ENCODE data around the gene GNAI1.
"Not testable (repeated sequence)": the region's sequence is repeated elsewhere in the genome, so short reads cannot be mapped to it uniquely, and the experiment has no call there.

Gene GNAI1

DNA sequence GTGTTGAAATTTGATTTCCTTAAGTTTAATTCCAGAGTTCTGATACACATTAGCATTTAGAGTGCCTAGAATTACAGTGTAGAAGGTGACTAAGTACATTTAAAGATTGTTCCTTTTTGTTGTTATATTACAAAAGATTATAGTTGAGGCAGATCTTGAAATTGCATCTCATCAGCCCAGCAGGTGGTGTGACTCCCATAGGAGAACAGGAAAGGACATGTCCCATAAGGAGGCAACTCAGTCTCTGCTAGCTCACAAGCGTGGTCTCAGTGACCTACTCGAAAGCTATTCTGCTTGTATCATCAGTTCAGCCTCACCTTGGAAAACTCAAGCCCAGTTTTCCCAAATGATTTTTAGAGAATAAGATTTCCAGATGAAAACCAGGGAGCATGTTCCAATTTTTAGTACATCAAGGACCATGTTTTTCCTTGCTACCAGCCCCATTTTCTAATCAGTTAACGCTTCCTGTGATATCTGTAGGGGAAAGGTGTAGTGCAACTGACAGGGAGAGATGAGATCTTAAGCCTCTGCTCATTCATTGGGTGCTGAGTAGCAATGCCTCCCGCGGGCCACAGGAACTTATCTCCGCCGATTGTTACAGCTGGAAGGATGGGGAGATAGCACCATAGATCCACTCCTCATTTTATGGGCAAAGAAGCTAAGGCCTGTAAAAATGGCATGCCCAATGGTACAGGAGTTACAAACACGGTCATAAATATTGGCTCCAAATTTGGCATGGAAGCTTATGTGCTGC, 1.1 kb upstream of the GNAI1 start:
- no peak for DNase-seq

DNA sequence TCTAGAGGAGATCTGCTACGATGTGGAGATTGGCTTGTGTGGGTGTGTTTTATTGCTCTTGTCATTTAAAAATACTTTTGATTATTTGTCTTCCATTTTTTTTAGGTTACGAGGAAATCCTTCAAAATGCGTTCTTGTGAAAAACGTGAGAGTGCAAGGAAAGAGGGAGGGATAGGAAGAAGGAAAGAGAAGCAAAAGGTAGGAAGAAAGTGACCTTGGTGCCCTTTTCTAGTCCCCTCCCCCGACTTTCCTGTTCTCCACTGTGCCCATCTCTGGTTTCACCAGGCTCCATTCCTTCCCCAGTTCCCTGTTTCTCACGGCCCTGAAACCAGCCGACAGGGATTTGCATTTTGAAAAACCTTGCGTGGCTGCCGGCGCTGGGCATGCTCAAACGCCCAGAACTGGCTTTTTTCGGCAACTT, 506 bp upstream of the GNAI1 start:
- no peak for DNase-seq

DNA sequence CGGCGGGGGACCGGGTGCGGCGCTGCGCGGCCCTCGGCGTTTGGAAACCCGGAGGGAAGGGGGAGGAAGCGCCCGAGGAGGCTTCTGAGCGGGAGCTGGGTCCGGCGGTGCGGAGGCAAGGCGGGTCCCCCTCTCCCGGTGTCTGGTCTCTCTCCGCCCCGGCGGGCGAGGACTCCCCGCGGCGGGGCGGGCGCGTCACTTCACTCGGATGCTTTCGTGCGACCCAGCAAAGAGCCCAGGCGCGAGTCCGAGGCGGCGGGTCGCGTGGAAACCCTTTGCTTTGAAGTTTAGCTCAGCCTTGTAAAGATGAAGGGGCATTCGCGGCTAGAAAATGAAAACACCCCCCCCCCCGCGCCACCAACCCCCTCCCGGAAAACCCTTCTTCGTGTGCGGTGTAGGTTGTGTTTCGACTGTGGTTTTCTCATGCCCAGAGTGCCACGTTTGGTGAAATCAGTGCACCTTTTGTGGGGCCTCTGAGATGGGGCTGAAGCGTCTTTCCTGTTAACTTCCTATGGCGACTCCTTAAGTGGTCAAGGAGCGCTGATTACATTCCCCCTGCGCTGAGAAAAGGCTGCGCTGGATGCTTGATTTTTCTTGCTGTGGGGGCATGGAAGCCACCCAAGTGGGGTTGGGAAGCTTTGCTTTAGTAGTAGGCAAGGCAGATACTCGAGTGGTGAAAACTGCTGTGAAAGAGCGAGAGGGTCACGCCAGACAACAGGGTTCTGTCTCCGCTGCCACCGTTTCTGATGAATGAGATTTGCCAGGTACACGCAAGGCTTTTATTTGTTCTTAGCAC, 876 bp downstream of the GNAI1 start:
- DNase-seq, result peak; percentile 49

DNA sequence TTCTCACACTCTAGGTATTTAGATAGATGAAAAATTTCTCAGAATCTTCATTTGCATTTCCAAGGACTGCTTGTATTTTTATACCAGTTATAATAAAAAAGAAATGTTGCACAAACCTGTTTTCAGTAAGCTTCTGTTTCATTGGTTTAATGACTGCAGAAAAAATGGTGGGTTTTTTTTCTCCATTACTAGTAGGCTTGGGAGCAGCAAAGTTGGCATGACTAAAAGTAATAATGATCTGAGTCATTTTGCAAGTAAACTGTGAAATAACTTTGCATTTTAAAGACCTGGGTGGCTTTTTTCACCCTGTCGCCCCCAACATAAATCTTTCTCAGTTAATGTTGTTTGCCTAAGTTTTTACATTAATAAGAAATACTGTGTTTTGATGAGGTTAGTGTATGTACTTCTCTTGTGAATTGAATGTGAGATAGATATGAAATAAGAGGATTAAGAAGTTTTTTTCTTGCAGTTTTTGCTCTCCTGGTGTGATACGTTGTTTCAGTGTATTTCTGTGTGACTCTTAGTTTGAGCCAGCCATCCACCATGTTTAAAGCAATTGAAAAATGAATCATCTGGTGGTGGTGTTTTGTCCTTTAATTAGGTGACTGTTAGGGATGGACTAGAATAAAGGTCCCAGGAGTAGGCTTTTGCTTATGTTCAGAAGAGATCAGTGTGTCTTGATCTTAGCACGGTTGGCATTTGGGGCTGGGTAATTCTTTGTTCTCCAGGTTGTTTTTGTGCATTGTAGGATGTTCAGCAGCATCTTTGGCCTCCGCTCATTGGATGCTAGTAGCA, 1.8 kb downstream of the GNAI1 start:
- DNase-seq, result no peak

DNA sequence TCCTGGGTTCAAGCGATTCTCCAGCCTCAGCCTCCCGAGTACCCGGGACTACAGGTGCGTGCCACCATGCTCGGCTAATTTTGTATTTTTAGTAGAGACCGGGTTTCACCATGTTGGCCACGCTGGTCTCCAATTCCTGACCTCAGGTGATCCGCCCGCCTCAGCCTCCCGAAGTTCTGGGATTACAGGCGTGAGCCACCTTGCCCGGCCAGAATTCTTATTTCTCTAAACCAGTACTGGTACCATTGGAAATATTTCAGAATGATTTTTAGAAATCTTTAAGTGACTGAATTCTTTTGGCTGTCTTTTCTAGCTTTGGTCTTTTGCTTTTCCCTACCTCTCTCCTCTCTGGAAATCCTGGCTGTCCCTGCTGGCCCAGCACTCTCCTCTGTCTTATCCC, 2.8 kb downstream of the GNAI1 start:
- DNase-seq, result no peak

DNA sequence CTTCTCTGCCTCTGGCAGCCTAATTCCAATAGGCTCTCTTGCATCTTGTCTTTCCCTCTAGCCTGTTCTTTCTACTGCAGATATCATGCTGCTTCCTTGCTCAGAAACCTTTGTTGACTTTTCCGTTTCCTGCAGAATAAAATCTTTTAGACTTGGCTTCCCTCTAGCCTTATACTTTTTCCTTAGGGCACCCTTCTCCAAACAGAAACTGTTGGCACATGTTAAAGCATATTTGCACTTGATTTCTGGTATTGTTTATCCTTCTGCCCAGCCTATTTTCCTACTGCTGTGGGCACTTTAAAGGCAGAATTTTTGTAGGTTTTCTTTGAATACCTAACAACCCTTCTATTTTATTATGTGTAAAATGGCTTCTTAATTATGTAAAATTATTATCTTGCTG, 4.6 kb downstream of the GNAI1 start:
- no peak for DNase-seq

DNA sequence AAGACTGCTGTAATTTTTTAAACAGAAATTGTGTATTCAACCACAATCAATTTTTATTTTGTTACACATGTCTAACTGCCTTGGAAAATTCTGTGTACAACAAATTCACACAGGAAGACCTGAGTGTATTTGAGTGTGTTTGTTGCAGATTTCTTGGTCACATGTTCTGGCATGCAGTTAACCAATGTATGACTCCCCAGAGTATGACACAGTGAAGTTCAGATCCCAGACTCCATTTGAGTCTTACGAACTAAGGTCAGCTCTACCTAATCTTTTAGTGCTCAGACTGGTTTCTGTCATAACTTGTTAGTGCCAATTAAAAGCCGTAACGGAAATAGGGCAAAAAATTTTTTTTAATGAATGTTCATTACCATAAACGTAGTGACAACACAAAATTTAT, 5.8 kb downstream of the GNAI1 start:
- no peak for DNase-seq

DNA sequence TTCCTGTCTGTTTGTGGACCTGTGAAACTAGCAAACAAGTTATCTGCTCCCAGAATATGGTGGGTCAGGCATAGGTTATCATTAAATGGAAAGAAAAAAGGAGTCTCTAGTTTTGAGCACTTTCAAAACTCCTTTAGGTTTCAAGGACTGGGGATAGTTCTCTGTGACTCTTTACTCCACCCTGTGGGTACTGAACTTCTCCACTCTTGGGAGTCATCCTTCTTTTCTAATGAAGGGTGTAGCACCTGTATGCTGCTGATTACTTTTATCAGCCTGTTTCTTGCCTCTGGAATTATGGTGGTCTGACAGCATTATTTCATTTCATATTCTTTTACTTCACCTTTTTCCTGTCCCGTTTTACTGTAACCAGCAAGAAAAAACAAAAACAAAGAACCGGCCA, 6.7 kb downstream of the GNAI1 start:
- DNase-seq, result no peak

DNA sequence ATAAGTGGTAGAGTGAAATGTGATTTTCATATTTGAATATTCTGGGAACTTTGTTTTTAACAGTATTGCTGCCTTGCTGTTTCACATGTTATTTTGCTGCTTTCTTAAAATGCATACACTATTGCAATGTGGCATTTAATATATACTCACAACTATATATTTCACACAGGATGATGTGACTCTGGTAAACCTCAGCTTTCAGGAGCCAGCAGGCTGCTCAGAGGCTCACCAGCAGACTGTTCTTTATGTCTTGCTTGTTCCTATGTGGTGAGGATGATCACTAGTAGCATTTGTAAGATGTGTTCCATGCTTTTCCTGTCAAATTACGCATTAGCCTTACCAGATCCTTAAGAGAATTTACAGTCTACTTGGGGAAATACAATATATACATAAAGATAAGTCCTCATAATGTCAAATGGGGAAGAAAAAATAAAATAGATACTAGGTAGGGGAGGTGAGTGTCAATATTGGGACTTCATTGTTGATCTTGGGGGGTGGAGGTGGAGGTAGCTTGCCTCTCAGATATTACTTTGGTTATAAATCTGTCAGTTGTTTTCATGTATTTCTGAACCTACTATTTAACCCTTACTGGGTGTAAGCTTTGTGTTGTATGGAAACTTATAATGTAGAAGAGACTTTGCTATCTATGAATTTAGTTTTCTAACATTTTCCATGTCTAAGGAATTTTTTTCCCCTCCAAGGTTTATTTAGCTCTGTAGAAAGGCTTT, 8.4 kb downstream of the GNAI1 start:
- no peak for DNase-seq

DNA sequence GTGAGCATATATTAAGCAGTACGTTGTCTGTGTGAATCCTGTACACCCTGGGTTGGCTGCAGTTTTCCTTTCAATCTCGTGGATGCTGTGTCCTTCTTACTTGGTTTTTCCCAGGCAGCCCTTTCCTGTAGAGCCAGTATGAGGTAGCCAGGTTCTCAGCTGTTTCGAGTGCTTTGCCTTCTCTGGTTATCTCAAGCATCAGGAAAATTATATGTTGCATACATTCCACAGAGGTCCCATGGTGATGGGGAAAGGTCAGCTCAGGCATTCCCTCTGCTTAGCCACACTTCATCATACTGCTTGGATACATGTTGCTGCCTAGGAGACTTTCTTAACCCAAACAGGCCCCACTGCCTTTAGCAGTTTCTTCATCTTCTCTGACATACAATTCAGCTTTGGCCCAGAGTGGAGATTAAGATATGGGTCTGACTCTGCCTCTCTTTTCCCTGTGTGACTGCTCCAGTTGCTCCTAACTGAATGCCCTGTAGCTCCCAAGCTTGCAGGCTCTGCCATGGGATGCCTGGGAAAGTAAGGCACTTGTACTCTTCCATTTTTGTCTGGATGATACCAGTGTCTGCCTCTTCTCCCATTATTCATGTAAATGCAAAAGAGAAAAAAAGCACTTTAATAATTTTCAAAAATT, 11.3 kb downstream of the GNAI1 start:
- DNase-seq, result no peak

DNA sequence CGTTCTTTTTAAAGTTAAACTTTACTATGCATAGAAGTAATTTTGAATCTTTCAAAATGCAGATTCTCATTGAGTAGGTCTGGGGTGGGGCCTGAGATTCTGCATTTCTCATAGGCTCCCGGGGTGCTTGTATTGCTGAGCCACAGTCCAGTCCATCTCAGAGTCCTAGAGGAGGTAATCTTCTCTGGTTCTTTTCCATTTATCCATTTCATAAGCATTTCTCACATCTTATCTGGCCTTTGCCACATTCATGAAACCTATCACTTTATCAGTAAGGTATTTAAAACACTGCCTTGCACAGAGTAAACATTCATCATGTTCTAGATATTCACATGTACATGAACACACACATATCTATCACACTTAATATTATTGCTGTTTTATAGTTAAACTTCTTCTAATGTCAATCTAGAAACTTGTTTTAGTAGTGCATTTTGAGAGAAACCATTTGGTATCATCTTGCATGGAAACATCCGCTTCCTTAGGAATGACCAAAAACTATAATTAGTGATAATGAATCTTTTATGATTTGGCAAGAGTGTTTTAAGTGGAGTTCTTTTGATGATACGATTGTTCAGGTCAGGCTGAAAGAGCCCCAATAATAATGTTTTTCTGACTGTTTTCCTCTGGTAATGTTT, 12.0 kb downstream of the GNAI1 start:
- no peak for DNase-seq

DNA sequence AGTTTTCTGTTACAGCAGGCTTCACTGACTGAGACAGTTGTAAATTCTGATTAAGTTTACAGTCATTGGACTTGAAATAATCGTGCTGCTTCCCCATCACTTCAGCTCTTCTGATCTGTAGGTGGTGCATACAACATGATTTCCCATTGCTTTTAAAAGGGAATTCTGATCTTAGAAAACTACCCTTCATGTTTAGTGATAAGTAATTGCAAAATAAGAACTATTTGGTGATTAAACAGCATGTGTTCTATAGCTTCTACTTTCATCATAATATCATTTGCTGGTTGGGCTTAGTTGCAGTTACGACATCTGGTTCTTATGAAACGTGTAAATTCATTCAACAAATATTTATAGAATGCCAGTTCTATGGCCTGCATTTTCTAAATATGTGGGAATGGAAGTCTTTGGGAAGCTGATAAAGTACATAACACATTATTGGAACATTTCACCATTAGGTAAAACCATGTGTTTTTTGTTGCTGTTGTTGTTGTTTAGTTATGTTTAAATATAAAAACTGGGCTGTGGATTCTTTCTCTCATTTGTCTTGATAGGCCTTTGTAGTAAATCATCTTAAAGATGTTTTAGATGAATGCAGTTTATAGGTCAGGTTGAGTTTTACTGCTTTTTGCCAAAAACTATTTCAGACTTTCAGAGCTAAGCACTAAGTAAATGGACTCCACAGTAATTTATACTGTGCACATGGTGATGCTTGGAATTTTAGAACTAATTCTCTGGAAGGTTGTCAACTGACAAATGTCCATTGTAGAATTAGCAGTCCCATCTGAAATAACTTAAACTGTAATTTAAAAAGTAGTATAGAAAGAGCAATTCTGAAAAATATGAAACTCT, 13.1 kb downstream of the GNAI1 start:
- DNase-seq, result no peak

DNA sequence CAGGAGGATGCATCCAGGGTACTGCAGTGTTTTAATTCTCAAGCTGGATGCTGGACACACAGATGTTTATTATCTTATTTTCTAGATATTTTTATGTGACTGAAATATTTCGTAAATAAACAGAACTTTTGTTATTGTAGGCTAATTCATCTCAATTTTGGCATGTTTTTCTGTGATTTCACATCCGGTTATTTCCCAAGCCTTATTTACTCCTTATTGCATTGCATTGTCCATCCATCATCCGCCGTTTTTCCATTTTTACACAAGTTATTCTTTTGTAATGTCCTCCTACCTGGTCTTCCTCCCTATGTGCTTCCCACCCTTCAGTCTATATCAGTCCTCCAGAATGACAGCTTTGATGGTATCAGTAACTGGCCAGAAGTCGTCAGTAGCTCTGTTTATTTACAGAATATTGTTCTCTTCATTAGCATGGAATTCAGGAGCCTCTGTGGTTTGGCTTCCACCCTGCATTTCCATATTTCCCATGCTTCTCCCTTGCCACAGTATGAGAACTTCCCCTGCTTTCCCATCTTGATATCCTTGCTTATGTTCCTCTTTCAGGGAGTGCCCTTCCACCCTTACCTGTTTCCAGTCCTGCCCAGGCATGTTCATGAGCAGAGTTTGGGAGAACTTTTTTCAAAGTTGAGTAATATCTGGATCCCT, 16.1 kb downstream of the GNAI1 start:
- no peak for DNase-seq

DNA sequence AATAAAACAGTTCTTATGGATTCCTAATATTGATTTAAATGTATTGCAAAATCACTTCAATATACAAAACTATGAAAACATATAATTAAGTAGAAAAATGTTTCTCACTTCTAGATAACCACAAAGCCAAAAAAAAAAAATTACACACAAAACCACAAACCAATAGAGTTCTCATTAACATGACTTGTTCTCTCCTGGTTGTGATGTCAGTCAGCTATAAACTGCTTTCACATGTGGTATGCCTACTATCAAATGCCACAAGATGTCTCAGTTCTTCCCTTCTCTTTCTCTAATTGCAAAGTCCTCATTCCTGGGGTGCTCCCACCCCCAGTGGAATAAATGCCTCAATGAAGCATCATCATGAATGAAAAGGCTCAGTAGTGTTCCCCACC, 16.6 kb downstream of the GNAI1 start:
- peak; percentile 52 for DNase-seq

DNA sequence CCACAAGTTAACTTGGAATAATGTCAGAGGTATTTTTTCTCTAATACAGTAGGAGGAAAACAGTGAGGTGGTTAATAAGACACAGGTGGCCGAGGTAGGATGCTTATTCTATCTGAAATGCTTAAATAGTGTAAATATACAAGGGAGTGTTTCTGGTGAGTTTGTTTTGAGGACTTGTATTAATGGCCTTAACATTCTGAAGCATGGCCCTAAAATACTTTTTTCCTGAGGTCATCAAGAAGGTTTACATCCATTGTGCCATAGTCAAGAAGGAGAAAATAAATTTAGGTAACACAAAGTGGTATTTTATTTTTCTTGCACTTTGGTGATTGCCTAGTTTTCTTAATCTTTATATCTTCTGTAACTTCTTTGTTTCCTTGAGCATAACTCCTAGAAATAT, 18.8 kb downstream of the GNAI1 start:
- DNase-seq, result no peak

DNA sequence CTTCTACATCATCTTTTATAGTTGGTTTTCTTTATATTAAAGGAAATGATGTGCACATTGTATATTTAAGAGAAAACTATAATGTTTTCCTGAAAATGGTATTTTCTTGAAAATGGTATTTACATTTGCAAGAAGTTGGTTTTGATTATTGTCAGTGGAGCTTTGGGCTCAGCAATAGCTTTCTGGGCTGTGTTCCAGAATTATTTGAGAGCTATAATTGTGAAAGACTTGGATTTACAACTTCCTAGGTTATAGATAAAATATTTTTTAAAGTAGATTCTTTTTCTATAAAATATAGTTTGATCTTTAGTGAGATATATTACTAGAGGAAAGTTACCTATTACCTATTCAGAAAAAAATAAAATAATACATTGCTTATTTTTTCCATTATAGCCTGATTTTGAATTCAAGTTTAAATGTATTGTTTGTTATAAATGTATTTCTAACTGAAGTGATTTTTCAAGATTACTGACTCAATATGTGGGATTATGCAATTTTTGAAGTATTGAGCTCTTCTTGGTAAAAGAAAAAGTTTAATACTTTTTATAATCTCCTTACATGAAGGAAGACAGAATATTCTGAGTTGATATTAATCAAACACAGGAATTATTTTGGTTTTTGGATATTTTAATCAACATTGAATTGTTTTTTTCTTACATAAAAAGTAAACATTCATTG, 20.2 kb downstream of the GNAI1 start:
- DNase-seq, result no peak

DNA sequence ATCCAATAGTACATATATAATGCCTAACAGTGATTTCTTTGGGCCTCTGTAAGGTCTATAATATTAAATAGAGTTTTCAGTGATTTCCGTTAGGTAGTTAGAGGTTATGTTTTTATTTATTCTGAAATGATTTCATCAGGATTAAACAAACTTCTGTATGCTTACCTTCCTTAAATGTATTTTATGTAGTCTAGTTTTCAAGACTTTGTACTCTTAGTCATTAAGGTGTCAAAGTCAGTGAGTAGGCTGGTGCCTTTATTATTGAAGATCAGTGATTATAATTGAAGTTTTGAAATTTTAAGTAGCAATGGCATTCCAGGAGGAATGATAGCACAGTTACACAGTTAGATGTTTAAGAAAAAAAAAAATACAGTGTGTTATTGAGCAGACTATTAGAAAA, 20.7 kb downstream of the GNAI1 start:
- DNase-seq, result no peak

DNA sequence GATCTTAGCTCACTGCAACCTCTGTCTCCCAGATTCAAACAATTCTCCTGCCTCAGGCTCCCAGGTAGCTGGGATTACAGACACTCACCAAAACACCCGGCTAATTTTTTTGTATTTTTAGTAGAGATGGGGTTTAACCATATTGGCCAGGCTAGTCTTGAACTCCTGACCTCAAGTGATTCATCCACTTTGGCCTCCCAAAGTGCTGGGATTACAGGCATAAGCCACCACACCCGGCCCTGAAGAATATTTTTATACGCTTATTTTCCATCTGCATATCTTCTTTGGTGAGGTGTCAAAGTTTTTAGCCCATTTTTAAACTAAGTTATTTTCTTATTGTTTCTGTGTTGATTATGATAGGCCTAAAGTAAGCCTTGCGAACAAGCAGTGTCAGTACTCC, 23.1 kb downstream of the GNAI1 start:
- DNase-seq, result not testable (repeated sequence)

DNA sequence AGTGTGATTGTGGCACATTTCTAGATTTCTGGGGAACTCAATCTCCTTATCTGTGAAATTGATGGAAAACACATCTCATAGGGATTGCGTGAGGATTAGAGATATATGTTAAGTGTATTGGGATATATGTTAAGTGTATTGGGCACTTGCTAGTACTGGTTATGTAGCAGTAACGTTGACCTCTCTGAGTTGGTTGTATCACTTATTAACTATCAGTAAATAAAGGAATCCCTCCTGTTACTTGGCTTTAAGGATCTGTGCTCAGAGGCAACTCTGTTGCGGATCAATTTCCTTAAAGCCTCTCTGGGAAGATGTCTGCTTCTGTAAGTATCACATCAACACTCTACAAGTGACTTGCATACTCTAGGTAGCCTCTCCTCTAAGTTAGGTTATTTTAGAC, 25.2 kb downstream of the GNAI1 start:
- DNase-seq, result no peak

DNA sequence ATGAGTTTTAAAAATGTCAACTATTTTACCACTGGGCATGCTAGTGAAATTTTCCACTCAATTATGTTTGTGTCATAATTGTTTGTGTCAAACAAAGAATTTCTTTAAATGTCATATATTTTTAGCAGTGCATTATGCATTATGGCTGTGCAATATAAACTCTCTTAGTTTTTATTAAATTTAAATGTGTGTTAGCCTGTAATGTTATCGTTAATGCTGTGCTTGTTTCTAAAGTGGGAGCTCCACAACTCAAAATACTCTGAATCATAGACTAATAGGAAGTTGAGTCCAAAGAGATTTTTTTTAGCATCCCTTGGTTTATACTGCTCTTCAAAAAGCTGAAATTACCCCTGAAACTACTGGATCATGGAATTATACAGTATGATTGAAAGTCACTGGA, 26.8 kb downstream of the GNAI1 start:
- DNase-seq, result no peak
